K562 (cell line): ENCODE measurements around the gene SLC9C2.

Experiments used
- CTCF ChIP-seq, 3 experiments: IDR thresholded peaks in 2 of 3; conservative IDR thresholded peaks in 1 of 3; 2 replicates each; pipeline ENCODE4 v1.5.1; 2011 to 2012; ENCODE audit warnings: low read length in 3 of 3, mild to moderate bottlenecking in 3 of 3, control low read depth in 2 of 3, improper control_type of control experiment in 1 of 3, inconsistent platforms in 1 of 3, low read depth in 1 of 3, mixed read lengths in 1 of 3, moderate library complexity in 1 of 3; ENCODE audit not compliant: insufficient read depth in 2 of 3
- DPF2 ChIP-seq: fragments of 450-650 bp; IDR thresholded peaks from 2 replicates; pipeline ENCODE4 v1.6.1; 2016
- ELK1 ChIP-seq: sonication (generic); formaldehyde crosslinking; IDR thresholded peaks from 2 replicates; pipeline ENCODE4 v1.8.1; 2022; ENCODE audit warnings: missing genetic modification reagents
- EP300 ChIP-seq: IDR thresholded peaks from 2 replicates; pipeline ENCODE4 v1.6.1; 2012; ENCODE audit warnings: low read length, improper control_type of control experiment
- JUNB ChIP-seq: fragments of 450-650 bp; formaldehyde crosslinking; conservative IDR thresholded peaks from 2 replicates; pipeline ENCODE4 v1.4.0; 2020; ENCODE audit warnings: mild to moderate bottlenecking
- JUND ChIP-seq, 2 experiments: IDR thresholded peaks; 2 replicates in 1 of 2; 3 replicates in 1 of 2; pipeline ENCODE4 v1.6.1; 2011; ENCODE audit warnings: borderline replicate concordance in 2 of 2, low read depth in 2 of 2, low read length in 2 of 2, improper control_type of control experiment in 1 of 2, missing biosample characterization in 1 of 2, missing genetic modification characterization in 1 of 2, missing genetic modification reagents in 1 of 2
- PML ChIP-seq: IDR thresholded peaks from 2 replicates; pipeline ENCODE4 v1.6.1; 2012; ENCODE audit warnings: low read length, inconsistent platforms
- TBP ChIP-seq: optimal IDR thresholded peaks from 2 replicates; pipeline ENCODE3; 2011; ENCODE audit warnings: low read depth, low read length, improper control_type of control experiment
- ZC3H4 ChIP-seq: sonication (generic); formaldehyde crosslinking; IDR thresholded peaks from 2 replicates; pipeline ENCODE4 v1.9.0; 2021; ENCODE audit warnings: missing genetic modification reagents, borderline replicate concordance
- ZNF75A ChIP-seq: fragments of 450-650 bp; formaldehyde crosslinking; IDR thresholded peaks from 2 replicates; pipeline ENCODE4 v1.4.0; 2020; ENCODE audit warnings: mild to moderate bottlenecking

- TF ChIP-seq CTCF (IDR thresholded peaks at IDR 0.05 in 2 of 3, conservative IDR thresholded peaks at IDR 0.05 in 1 of 3; ENCODE audit: insufficient read depth in 2 of 3, low read depth in 1 of 3, low read length in 3 of 3) (no peak), EP300 (no peak), JUNB (CRISPR knock-in tag) (no peak), ZC3H4 (CRISPR knock-in tag) (no peak), JUND (IDR thresholded peaks at IDR 0.05; ENCODE audit: borderline replicate concordance, low read depth, low read length) (no peak), JUND (tag; IDR thresholded peaks at IDR 0.05; ENCODE audit: borderline replicate concordance, low read depth, low read length) (no peak), PML (no peak), ELK1 (CRISPR knock-in tag) (no peak), DPF2 (no peak), ZNF75A (CRISPR knock-in tag) (no peak), TBP (no peak)
Measured at GRCh38 chr1:173581383-173582079, 21.3 kb downstream of the SLC9C2 start.
